H1 (cell line): ENCODE measurements around the gene ALDOC. TPM values are rescaled to one million over a fixed set of nuclear protein-coding genes. Genes with fewer than 3 reads are reported as not detected.

ENCODE experiments used
- CTCF ChIA-PET: fragments of 300-600 bp; sonication (Branson Sonifier 250); formaldehyde crosslinking; loops from one replicate; lab custom pipeline; 2021; ENCODE audit not compliant: partially characterized antibody; lab: Charles Lee
- POLR2A ChIA-PET: fragments of 300-600 bp; sonication (Branson Sonifier 250); formaldehyde crosslinking; loops from one replicate; lab custom pipeline; 2021; ENCODE audit warnings: inconsistent platforms; ENCODE audit not compliant: partially characterized antibody; lab: Charles Lee
- DNase-seq, 2 experiments: peaks; one replicate each; pipeline versions ENCODE4 v3.0.0 to v3.0.0-alpha.2; 2010 to 2022; ENCODE audit warnings: low spot score in 2 of 2, low read depth in 1 of 2, mixed read lengths in 1 of 2
- FAIRE-seq: peaks from 2 replicates; lab custom pipeline; 2011; peaks lifted over from hg19 to GRCh38; lab: Jason Lieb, UNC
- H2AFZ ChIP-seq: 2 replicates; pipeline ENCODE4 v1.8.1; 2012; ENCODE audit warnings: low read length, inconsistent platforms
- H2AK5ac ChIP-seq: 2 replicates; pipeline ENCODE4 v1.6.1; 2013; ENCODE audit warnings: low read depth, low read length
- H2BK120ac ChIP-seq: replicated peaks from 2 replicates; pipeline ENCODE3; 2013; ENCODE audit warnings: low read depth, low read length, inconsistent platforms
- H2BK12ac ChIP-seq: 2 replicates; pipeline ENCODE4 v1.6.1; 2013; ENCODE audit warnings: low read depth, low read length
- H2BK15ac ChIP-seq: 2 replicates; pipeline ENCODE4 v1.6.1; 2013; ENCODE audit warnings: low read length
- H2BK20ac ChIP-seq: 2 replicates; pipeline ENCODE4 v1.6.1; 2013; ENCODE audit warnings: low read length
- H2BK5ac ChIP-seq: 2 replicates; pipeline ENCODE4 v1.6.1; 2013; ENCODE audit warnings: low read depth, low read length
- H3K14ac ChIP-seq: 2 replicates; pipeline ENCODE4 v1.6.1; 2013; ENCODE audit warnings: inconsistent platforms; ENCODE audit not compliant: insufficient read length
- H3K18ac ChIP-seq: 2 replicates; pipeline ENCODE4 v1.6.1; 2013; ENCODE audit warnings: low read length; ENCODE audit errors: extremely low read depth
- H3K23ac ChIP-seq: 2 replicates; pipeline ENCODE4 v1.6.1; 2013; ENCODE audit warnings: inconsistent platforms; ENCODE audit not compliant: insufficient read length
- H3K23me2 ChIP-seq: 2 replicates; pipeline ENCODE4 v1.6.1; 2013; ENCODE audit warnings: low read depth, low read length
- H3K27ac ChIP-seq: 2 replicates; pipeline ENCODE4 v1.6.1; 2011; ENCODE audit warnings: low read depth, low read length, inconsistent platforms
- H3K27me3 ChIP-seq, 4 experiments: replicated peaks in 1 of 4; 1 replicate in 1 of 4; 2 replicates in 3 of 4; pipeline versions ENCODE4 v1.6.1 to v1.8.1; 2011 to 2013; ENCODE audit warnings: low read length in 3 of 4, mild to moderate bottlenecking in 3 of 4, inconsistent platforms in 2 of 4, mixed read lengths in 2 of 4, moderate library complexity in 1 of 4; ENCODE audit not compliant: control insufficient read depth in 3 of 4, insufficient read depth in 3 of 4; ENCODE audit errors: extremely low read depth in 1 of 4
- H3K36me3 ChIP-seq, 4 experiments: 2 replicates each; pipeline versions ENCODE4 v1.6.1 to v1.8.1; 2011 to 2013; ENCODE audit warnings: mild to moderate bottlenecking in 4 of 4, low read length in 3 of 4, moderate library complexity in 2 of 4, control low read depth in 1 of 4, inconsistent platforms in 1 of 4; ENCODE audit not compliant: insufficient read depth in 4 of 4, control insufficient read depth in 2 of 4
- H3K4ac ChIP-seq: replicated peaks from 2 replicates; pipeline ENCODE3; 2013; ENCODE audit warnings: low read length, low read depth, mixed read lengths, inconsistent platforms; ENCODE audit not compliant: insufficient read length
- H3K4me1 ChIP-seq, 4 experiments: replicated peaks in 1 of 4; 1 replicate in 1 of 4; 2 replicates in 3 of 4; pipeline versions ENCODE4 v1.6.1 to v1.8.1; 2011 to 2013; ENCODE audit warnings: low read length in 3 of 4, inconsistent platforms in 2 of 4, mixed read lengths in 1 of 4; ENCODE audit not compliant: insufficient read depth in 4 of 4, control insufficient read depth in 3 of 4
- H3K4me2 ChIP-seq, 2 experiments: 2 replicates each; pipeline versions ENCODE4 v1.6.1 to v1.8.1; 2011 to 2013; ENCODE audit warnings: low read depth in 2 of 2, low read length in 2 of 2, control low read depth in 1 of 2, inconsistent platforms in 1 of 2, mild to moderate bottlenecking in 1 of 2; ENCODE audit not compliant: insufficient read depth in 1 of 2
- H3K4me3 ChIP-seq, 4 experiments: fragments of 200-600, 300-600 bp in 1 of 4; sonication (generic), shearing (Covaris generic), sonication (Bioruptor Twin) in 1 of 4; 2 replicates each; pipeline versions ENCODE4 v1.5.1 to v1.8.1; 2011 to 2016; ENCODE audit warnings: low read length in 4 of 4, low read depth in 3 of 4, control low read depth in 2 of 4, inconsistent platforms in 2 of 4, mild to moderate bottlenecking in 2 of 4, mixed read lengths in 1 of 4, moderate library complexity in 1 of 4; ENCODE audit not compliant: insufficient read depth in 2 of 4; ENCODE audit errors: extremely low read depth in 1 of 4
- H3K56ac ChIP-seq: replicated peaks from 2 replicates; pipeline ENCODE3; 2013; ENCODE audit warnings: low read depth, mild to moderate bottlenecking, mixed read lengths, low read length, inconsistent platforms; ENCODE audit not compliant: insufficient read length
- H3K79me1 ChIP-seq: 2 replicates; pipeline ENCODE4 v1.6.1; 2013; ENCODE audit warnings: low read depth, low read length, control low read depth
- H3K79me2 ChIP-seq, 2 experiments: 2 replicates each; pipeline versions ENCODE4 v1.6.1 to v1.8.1; 2012 to 2013; ENCODE audit warnings: low read length in 2 of 2, mild to moderate bottlenecking in 2 of 2, inconsistent platforms in 1 of 2; ENCODE audit not compliant: insufficient read depth in 2 of 2, control insufficient read depth in 1 of 2
- H3K9ac ChIP-seq, 4 experiments: replicated peaks in 1 of 4; 1 replicate in 1 of 4; 2 replicates in 3 of 4; pipeline versions ENCODE4 v1.6.1 to v1.8.1; 2011 to 2013; ENCODE audit warnings: low read depth in 3 of 4, low read length in 3 of 4, control low read depth in 2 of 4, mild to moderate bottlenecking in 2 of 4, moderate library complexity in 2 of 4, inconsistent platforms in 1 of 4; ENCODE audit errors: extremely low read depth in 1 of 4
- H3K9me3 ChIP-seq, 2 experiments: 2 replicates each; pipeline versions ENCODE4 v1.6.1 to v1.8.1; 2012 to 2013; ENCODE audit warnings: mild to moderate bottlenecking in 2 of 2, moderate library complexity in 2 of 2, control low read depth in 1 of 2, inconsistent platforms in 1 of 2, low read depth in 1 of 2, low read length in 1 of 2, mixed read lengths in 1 of 2; ENCODE audit not compliant: insufficient read depth in 2 of 2
- H4K20me1 ChIP-seq, 2 experiments: replicated peaks in 1 of 2; 2 replicates each; pipeline versions ENCODE3 to v1.8.1; 2011 to 2013; ENCODE audit warnings: inconsistent platforms in 2 of 2, low read length in 2 of 2, mild to moderate bottlenecking in 1 of 2; ENCODE audit not compliant: insufficient read depth in 2 of 2, control insufficient read depth in 1 of 2
- H4K5ac ChIP-seq: 2 replicates; pipeline ENCODE4 v1.6.1; 2013; ENCODE audit warnings: low read length, low read depth, mixed read lengths, inconsistent platforms; ENCODE audit not compliant: insufficient read length
- H4K8ac ChIP-seq: 2 replicates; pipeline ENCODE4 v1.8.0; 2013; ENCODE audit warnings: mild to moderate bottlenecking, moderate library complexity, low read length, inconsistent platforms; ENCODE audit not compliant: insufficient read depth; ENCODE audit errors: extremely low read depth
- H4K91ac ChIP-seq: replicated peaks from 2 replicates; pipeline ENCODE3; 2013; ENCODE audit warnings: low read length, mixed read lengths, inconsistent platforms; ENCODE audit not compliant: insufficient read length
- ASH2L ChIP-seq: fragments of 200-600, 300-600 bp; sonication (generic); IDR thresholded peaks from one replicate; pipeline ENCODE4 v1.7.1; 2017; ENCODE audit warnings: low read length
- BACH1 ChIP-seq: IDR thresholded peaks from 2 replicates; pipeline ENCODE4 v1.6.1; 2012; ENCODE audit warnings: low read length, improper control_type of control experiment
- BCL11A ChIP-seq, 2 experiments: IDR thresholded peaks; one replicate each; pipeline ENCODE4 v1.6.1; 2011; ENCODE audit warnings: low read depth in 2 of 2, low read length in 2 of 2, mild to moderate bottlenecking in 2 of 2
- CREB1 ChIP-seq: IDR thresholded peaks from 2 replicates; pipeline ENCODE4 v1.6.1; 2012; ENCODE audit warnings: inconsistent platforms
- CTCF ChIP-seq, 3 experiments: IDR thresholded peaks; 1 replicate in 2 of 3; 2 replicates in 1 of 3; pipeline versions ENCODE4 v1.5.1 to v1.6.1; 2011; ENCODE audit warnings: low read length in 3 of 3, mild to moderate bottlenecking in 3 of 3, inconsistent platforms in 2 of 3, low read depth in 1 of 3, moderate library complexity in 1 of 3; ENCODE audit not compliant: insufficient read depth in 1 of 3; ENCODE audit errors: control extremely low read depth in 1 of 3
- EGR1 ChIP-seq: IDR thresholded peaks from 2 replicates; pipeline ENCODE4 v1.6.1; 2011; ENCODE audit warnings: low read depth, low read length, borderline replicate concordance
- HDAC6 ChIP-seq: IDR thresholded peaks from one replicate; pipeline ENCODE4 v1.7.1; 2012; ENCODE audit warnings: low read depth, mild to moderate bottlenecking, inconsistent platforms, low read length, moderate library complexity
- JUN ChIP-seq: IDR thresholded peaks from 2 replicates; pipeline ENCODE4 v1.6.1; 2011; ENCODE audit warnings: low read depth, mild to moderate bottlenecking, improper control_type of control experiment, low read length
- KDM1A ChIP-seq: fragments of 200-600, 300-600 bp; sonication (generic); IDR thresholded peaks from 2 replicates; pipeline ENCODE4 v1.7.1; 2016; ENCODE audit warnings: mild to moderate bottlenecking, low read length, borderline replicate concordance
- MAFK ChIP-seq: IDR thresholded peaks from 2 replicates; pipeline ENCODE4 v1.6.1; 2012; ENCODE audit warnings: low read depth, mild to moderate bottlenecking, improper control_type of control experiment, low read length
- NANOG ChIP-seq: IDR thresholded peaks from 2 replicates; pipeline ENCODE4 v1.6.1; 2011; ENCODE audit warnings: low read length, low read depth, mild to moderate bottlenecking, inconsistent platforms; ENCODE audit not compliant: insufficient read depth, poor library complexity, severe bottlenecking
- POLR2A ChIP-seq, 2 experiments: IDR thresholded peaks; 1 replicate in 1 of 2; 2 replicates in 1 of 2; pipeline ENCODE4 v1.6.1; 2011; ENCODE audit warnings: low read depth in 2 of 2, low read length in 2 of 2, mild to moderate bottlenecking in 2 of 2; ENCODE audit errors: control extremely low read depth in 1 of 2
- SIX5 ChIP-seq: IDR thresholded peaks from 2 replicates; pipeline ENCODE4 v1.6.1; 2011; ENCODE audit warnings: mild to moderate bottlenecking, low read depth, low read length
- WGBS, 2 experiments: shearing (Covaris generic) in 1 of 2; methylation state at CpG; one replicate each; pipeline versions ENCODE4 v1.1.6 to v1.1.7; 2013 to 2015; ENCODE audit warnings: low lambda C conversion rate in 2 of 2, mixed read lengths in 2 of 2, inconsistent platforms in 1 of 2, low coverage in 1 of 2, missing lambda C conversion rate in 1 of 2; ENCODE audit not compliant: insufficient replicate concordance in 2 of 2, insufficient coverage in 1 of 2, insufficient read length in 1 of 2; ENCODE audit errors: extremely low coverage in 1 of 2, missing lambda C conversion rate in 1 of 2; 5-methylcytosine and 5-hydroxymethylcytosine counted together
- polyA plus RNA-seq, 7 experiments: library from polyadenylated mRNA; depleted of rRNA in 3 of 7; stranded (reverse) in 5 of 7; unstranded in 2 of 7; fragments of >200 nt in 5 of 7; fragments of 200-250 nt in 2 of 7; gene quantifications; 1 replicate in 5 of 7; 2 replicates in 1 of 7; 4 replicates in 1 of 7; pipeline versions ENCODE4 v1.2.1 to v1.2.3, GENCODE V29; 2011 to 2013; ENCODE audit warnings: missing spikeins in 2 of 7, mixed read lengths in 2 of 7
- total RNA-seq: library from RNA; stranded (reverse); fragmentation: NEBNext Ultra II Directional; extraction: Animal tissue kit (Norgen Biotek cat#: 25700); gene quantifications from 2 replicates; pipeline ENCODE4 v1.2.1, GENCODE V29; 2021

ALDOC gene
- total and polyA plus RNA-seq, 2 of the 8 experiments (the other 6 are each of a cell fraction or from before 2014, with no cell fraction given), result 51.6 to 103 TPM

- H2BK12ac ChIP-seq, result no peak overlapping the region
- 97% methylated on average over 3 of the region's 3 CpGs; no CpG with 5 or more reads in 1 of the 2 experiments for WGBS, 2 experiments
- H3K27me3 ChIP-seq, result no peaks in the 10 kb centered on the region
- H2BK20ac ChIP-seq, result no peak overlapping the region
- H3K56ac ChIP-seq, result no peak overlapping the region
- no peak overlapping the region for H2BK15ac ChIP-seq
- no peak overlapping the region for H3K4me2 ChIP-seq
- FAIRE-seq, result no peak
- H4K91ac ChIP-seq, result no peak overlapping the region
- H3K36me3 ChIP-seq, result peaks cover 49 to 77% (median 69%) of the 10 kb centered on the region in 4 experiments
- no peak overlapping the region for H2AFZ ChIP-seq
- H3K23me2 ChIP-seq, result no peaks in the 10 kb centered on the region; the same call in 1 of the 2 replicates
- ChIA-PET POLR2A (interaction anchor here (1.3 to 1.8 kb wide), 2 partner anchors 11 to 32 kb away, joined by 4 read pairs; no protein-coding TSS in a partner anchor), CTCF (interaction anchor here (0.6 to 1.7 kb wide), 2 partner anchors 32 to 65 kb away, joined by 3 to 5 read pairs; no protein-coding TSS in a partner anchor)
- no peaks in the 10 kb centered on the region for H3K9me3 ChIP-seq
- no peak overlapping the region for H4K5ac ChIP-seq
- H3K4me3 ChIP-seq, result no peak overlapping the region
- no peak for DNase-seq
- H3K79me2 ChIP-seq, result no peaks in the 10 kb centered on the region
- peaks cover 2 to 7% (median 3%) of the 10 kb centered on the region in 4 experiments; a peak in 6 of 7 replicates for H3K4me1 ChIP-seq
- no peak overlapping the region for H3K23ac ChIP-seq
- no peak overlapping the region for H4K8ac ChIP-seq
- H3K14ac ChIP-seq, result no peak overlapping the region
- no peak overlapping the region for H3K27ac ChIP-seq
- H3K9ac ChIP-seq, result no peak overlapping the region
- H3K79me1 ChIP-seq, result no peaks in the 10 kb centered on the region
- no peak overlapping the region for H3K18ac ChIP-seq
- no peak overlapping the region for H2AK5ac ChIP-seq
- no peak overlapping the region for H2BK120ac ChIP-seq
- H3K4ac ChIP-seq, result no peak overlapping the region
- no peak overlapping the region for H2BK5ac ChIP-seq
- H4K20me1 ChIP-seq, result peaks cover 1 to 2% of the 10 kb centered on the region in 2 experiments
- TF ChIP-seq MAFK (no peak), EGR1 (no peak), CTCF (IDR thresholded peaks at IDR 0.05; ENCODE audit: control extremely low read depth in 1 of 3, insufficient read depth in 1 of 3, low read depth in 1 of 3, low read length in 3 of 3) (no peak), BCL11A (IDR thresholded peaks at IDR 0.05; ENCODE audit: low read depth in 2 of 2, low read length in 2 of 2) (no peak), JUN (no peak), KDM1A (no peak), HDAC6 (no peak), NANOG (no peak), SIX5 (no peak), POLR2A (IDR thresholded peaks at IDR 0.05; ENCODE audit: control extremely low read depth in 1 of 2, low read depth in 2 of 2, low read length in 2 of 2) (no peak), CREB1 (no peak), BACH1 (no peak), ASH2L (no peak)
Measured at GRCh38 chr17:28580959-28581358, 4.3 kb upstream of the ALDOC start.
